H9 (cell line): ENCODE measurements around the gene TPRN. TPM values are rescaled to one million over a fixed set of nuclear protein-coding genes. Genes with fewer than 3 reads are reported as not detected.

ENCODE experiments used
- DNase-seq: peaks from one replicate; pipeline ENCODE4 v3.0.0-alpha.2; 2017
- H2AFZ ChIP-seq: one replicate; pipeline ENCODE4 v1.6.1; 2013; ENCODE audit warnings: mild to moderate bottlenecking, low read length, control low read depth, moderate library complexity
- H2AK5ac ChIP-seq: 2 replicates; pipeline ENCODE4 v1.6.1; 2013; ENCODE audit warnings: low read length, control low read depth, mixed read lengths; ENCODE audit not compliant: insufficient read length
- H2BK120ac ChIP-seq: one replicate; pipeline ENCODE4 v1.6.1; 2013; ENCODE audit warnings: low read depth, mild to moderate bottlenecking, low read length, control low read depth, inconsistent platforms; ENCODE audit not compliant: poor library complexity, severe bottlenecking
- H2BK12ac ChIP-seq: 2 replicates; pipeline ENCODE4 v1.6.1; 2013; ENCODE audit warnings: low read length, control low read depth, mixed read lengths, low read depth; ENCODE audit not compliant: insufficient read length
- H2BK15ac ChIP-seq: 2 replicates; pipeline ENCODE4 v1.6.1; 2013; ENCODE audit warnings: low read depth, low read length, control low read depth
- H2BK20ac ChIP-seq: one replicate; pipeline ENCODE4 v1.6.1; 2013; ENCODE audit warnings: low read depth, mild to moderate bottlenecking, low read length, control low read depth, inconsistent platforms; ENCODE audit not compliant: poor library complexity, severe bottlenecking
- H2BK5ac ChIP-seq: 2 replicates; pipeline ENCODE4 v1.6.1; 2013; ENCODE audit warnings: low read length, control low read depth, mixed read lengths; ENCODE audit not compliant: insufficient read length
- H3K14ac ChIP-seq: 2 replicates; pipeline ENCODE4 v1.6.1; 2013; ENCODE audit warnings: low read length, control low read depth; ENCODE audit not compliant: insufficient read depth
- H3K18ac ChIP-seq: 2 replicates; pipeline ENCODE4 v1.6.1; 2013; ENCODE audit warnings: low read depth, mild to moderate bottlenecking, mixed read lengths, low read length, control low read depth; ENCODE audit not compliant: insufficient read length
- H3K23ac ChIP-seq: 2 replicates; pipeline ENCODE4 v1.6.1; 2013; ENCODE audit warnings: low read length, control low read depth, mixed read lengths, low read depth; ENCODE audit not compliant: insufficient read length
- H3K23me2 ChIP-seq: 2 replicates; pipeline ENCODE4 v1.6.1; 2013; ENCODE audit warnings: low read depth, mild to moderate bottlenecking, mixed read lengths, low read length, control low read depth; ENCODE audit not compliant: insufficient read length, poor library complexity, severe bottlenecking
- H3K27ac ChIP-seq: 2 replicates; pipeline ENCODE4 v1.5.1; 2013; ENCODE audit warnings: low read length, control low read depth, mixed read lengths, low read depth; ENCODE audit not compliant: insufficient read length
- H3K27me3 ChIP-seq: 2 replicates; pipeline ENCODE4 v1.6.1; 2013; ENCODE audit warnings: low read length, control low read depth, inconsistent platforms; ENCODE audit not compliant: insufficient read depth
- H3K4ac ChIP-seq: 2 replicates; pipeline ENCODE4 v1.6.1; 2013; ENCODE audit warnings: low read depth, mild to moderate bottlenecking, control low read depth, inconsistent platforms, low read length, moderate library complexity
- H3K4me1 ChIP-seq: 2 replicates; pipeline ENCODE4 v1.6.1; 2013; ENCODE audit warnings: low read length, control low read depth, inconsistent platforms; ENCODE audit not compliant: insufficient read depth
- H3K4me2 ChIP-seq: 2 replicates; pipeline ENCODE4 v1.6.1; 2013; ENCODE audit warnings: low read length, control low read depth, mixed read lengths; ENCODE audit not compliant: insufficient read length, insufficient read depth
- H3K56ac ChIP-seq: 2 replicates; pipeline ENCODE4 v1.6.1; 2013; ENCODE audit warnings: low read depth, mild to moderate bottlenecking, mixed read lengths, low read length, control low read depth; ENCODE audit not compliant: insufficient read length
- H3K79me1 ChIP-seq: 2 replicates; pipeline ENCODE4 v1.6.1; 2013; ENCODE audit warnings: low read depth, mild to moderate bottlenecking, moderate library complexity, low read length, control low read depth, inconsistent platforms; ENCODE audit not compliant: insufficient read depth, poor library complexity, severe bottlenecking
- H3K79me2 ChIP-seq: 2 replicates; pipeline ENCODE4 v1.6.1; 2013; ENCODE audit warnings: low read length, control low read depth, inconsistent platforms; ENCODE audit not compliant: insufficient read depth
- H3K9ac ChIP-seq: 2 replicates; pipeline ENCODE4 v1.6.1; 2013; ENCODE audit warnings: low read length, control low read depth, mixed read lengths; ENCODE audit not compliant: insufficient read length; ENCODE audit errors: extremely low read depth
- H3K9me3 ChIP-seq: one replicate; pipeline ENCODE4 v1.6.1; 2013; ENCODE audit warnings: low read depth, low read length, inconsistent platforms; ENCODE audit not compliant: control insufficient read depth
- H3T11ph ChIP-seq: one replicate; pipeline ENCODE4 v1.6.1; 2013; ENCODE audit warnings: mild to moderate bottlenecking, low read length, control low read depth, inconsistent platforms
- H4K20me1 ChIP-seq: one replicate; pipeline ENCODE4 v1.6.1; 2013; ENCODE audit not compliant: control insufficient read depth, insufficient read length, insufficient read depth
- H4K5ac ChIP-seq: 2 replicates; pipeline ENCODE4 v1.6.1; 2013; ENCODE audit warnings: low read depth, mild to moderate bottlenecking, mixed read lengths, low read length, control low read depth; ENCODE audit not compliant: insufficient read length
- H4K8ac ChIP-seq: replicated peaks from 2 replicates; pipeline ENCODE4 v1.6.1; 2013; ENCODE audit warnings: low read length, control low read depth, mixed read lengths, low read depth; ENCODE audit not compliant: insufficient read length
- H4K91ac ChIP-seq: 2 replicates; pipeline ENCODE4 v1.6.1; 2013; ENCODE audit warnings: low read depth, mild to moderate bottlenecking, moderate library complexity, mixed read lengths, low read length, control low read depth; ENCODE audit not compliant: insufficient read length
- H3K27ac Mint-ChIP-seq, 3 experiments: 2 replicates in 2 of 3; 3 replicates in 1 of 3; pipeline ENCODE4 v1.8.0; 2020 to 2021; ENCODE audit warnings: mixed read lengths in 3 of 3, mild to moderate bottlenecking in 1 of 3, moderate library complexity in 1 of 3
- H3K27me3 Mint-ChIP-seq: 2 replicates; pipeline ENCODE4 v1.8.0; 2021; ENCODE audit warnings: low read depth, mild to moderate bottlenecking, moderate library complexity, mixed read lengths
- H3K36me3 Mint-ChIP-seq, 3 experiments: 2 replicates in 2 of 3; 3 replicates in 1 of 3; pipeline ENCODE4 v1.8.0; 2020 to 2021; ENCODE audit warnings: low read depth in 3 of 3, mixed read lengths in 3 of 3; ENCODE audit not compliant: insufficient read depth in 1 of 3
- H3K4me1 Mint-ChIP-seq, 2 experiments: 2 replicates each; pipeline ENCODE4 v1.8.0; 2020; ENCODE audit warnings: mixed read lengths in 2 of 2
- H3K4me3 Mint-ChIP-seq, 2 experiments: 2 replicates in 1 of 2; 3 replicates in 1 of 2; pipeline ENCODE4 v1.8.0; 2020 to 2021; ENCODE audit warnings: mild to moderate bottlenecking in 2 of 2, mixed read lengths in 2 of 2, moderate library complexity in 1 of 2
- H3K9me3 Mint-ChIP-seq, 2 experiments: 2 replicates in 1 of 2; 3 replicates in 1 of 2; pipeline ENCODE4 v1.8.0; 2020; ENCODE audit warnings: mild to moderate bottlenecking in 2 of 2, mixed read lengths in 2 of 2, moderate library complexity in 1 of 2
- WGBS: extraction: QIAGEN DNeasy Blood & Tissue Kit; methylation state at CpG from one replicate; pipeline ENCODE4 v1.1.7; 2013; ENCODE audit warnings: missing lambda C conversion rate, low lambda C conversion rate, mixed read lengths; ENCODE audit not compliant: insufficient read length; ENCODE audit errors: extremely low coverage; 5-methylcytosine and 5-hydroxymethylcytosine counted together
- total RNA-seq: library from RNA; stranded (reverse); gene quantifications from 2 replicates; pipeline ENCODE4 v1.2.1, GENCODE V29; 2021
- TF ChIP-seq, protein P1 (sequence below): fragments of 200-600 bp; sonication (generic); conservative IDR thresholded peaks from 3 replicates; pipeline ENCODE4 v1.8.0; 2021; ENCODE audit warnings: antibody characterized with exemption, mild to moderate bottlenecking

The TPRN gene
- total RNA-seq, 1 experiment from 2014 or later: 30.7 TPM

DNA sequence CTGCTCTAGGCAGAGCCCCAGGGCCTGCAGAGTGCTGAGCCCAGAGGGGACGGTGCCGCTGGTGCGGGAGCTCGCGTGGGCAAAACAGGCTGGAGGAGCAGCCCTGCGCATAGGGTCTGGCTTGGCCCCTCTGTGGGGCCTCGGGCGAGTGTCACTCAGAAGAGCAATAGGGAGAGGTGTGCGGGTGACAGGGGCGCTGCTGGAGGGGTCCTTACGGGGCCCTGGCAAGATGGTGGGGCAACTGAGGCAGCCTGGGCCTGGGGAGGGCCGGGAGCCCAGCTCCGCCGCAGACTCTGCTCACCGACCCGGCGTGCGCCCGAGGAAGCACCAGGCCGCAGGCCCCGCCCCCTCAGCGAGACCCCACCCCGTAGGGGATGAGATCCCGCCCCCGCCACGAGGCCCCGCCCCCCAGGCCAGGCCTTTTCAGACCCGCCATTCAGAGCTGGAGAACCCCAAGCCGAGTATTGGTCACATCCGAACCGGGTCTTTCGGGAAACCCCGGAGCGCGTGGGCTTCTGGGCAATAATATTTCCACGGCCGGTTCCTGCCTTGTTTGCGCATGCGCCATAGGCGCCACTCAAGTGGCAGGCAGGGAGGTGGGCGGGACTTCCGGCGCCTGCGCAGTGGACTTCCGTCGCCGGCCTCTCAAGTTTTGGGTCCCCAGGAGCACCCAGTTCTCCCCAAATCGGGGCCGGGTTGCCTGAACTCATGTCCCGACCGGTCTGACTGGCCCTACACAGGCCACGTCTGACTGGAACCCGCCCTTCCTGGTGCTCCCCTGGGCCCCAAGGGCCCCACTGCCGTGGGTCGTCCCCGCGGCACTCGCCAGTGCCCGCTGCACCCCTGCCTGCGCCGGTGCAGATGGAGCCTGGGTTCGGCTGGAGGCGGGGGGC lies 22.8 kb upstream of the TPRN start:
- Histone ChIP-seq H3K23me2 (peaks cover 18% of the 10 kb centered on the region), H4K20me1 (no peaks in the 10 kb centered on the region), H2BK15ac (no peak overlapping the region), H3K18ac (peak overlapping the region; percentile 69), H4K8ac (no peak overlapping the region), H2AFZ (no peak overlapping the region), H2BK5ac (no peak overlapping the region), H3K4ac (no peak overlapping the region), H3K23ac (no peak overlapping the region), H2AK5ac (no peak overlapping the region), H3K27ac (no peak overlapping the region), H2BK120ac (no peak overlapping the region), H3K9me3 (no peaks in the 10 kb centered on the region), H3K56ac (no peak overlapping the region), H3K79me1 (no peaks in the 10 kb centered on the region), H3K4me2 (peak overlapping the region; percentile 75), H3K14ac (peak overlapping the region; percentile 77), H2BK20ac (no peak overlapping the region), H3K4me1 (no peaks in the 10 kb centered on the region), H3K9ac (peak overlapping the region; percentile 64), H3K79me2 (no peaks in the 10 kb centered on the region), H4K5ac (no peak overlapping the region), H3T11ph (no peak overlapping the region), H3K27me3 (no peaks in the 10 kb centered on the region), H2BK12ac (no peak overlapping the region), H4K91ac (no peak overlapping the region)
- Mint-ChIP-seq H3K27ac (no peak overlapping the region), H3K4me3 (peak overlapping the region; percentile 66 to 83), H3K36me3 (0 out of 7 replicates have a peak, but pooled peaks cover 0 to 2% (median 0%) of the 10 kb centered on the region in 3 experiments), H3K9me3 (no peaks in the 10 kb centered on the region), H3K27me3 (no peaks in the 10 kb centered on the region; the same call in 1 of the 2 replicates), H3K4me1 (peaks cover 2 to 5% of the 10 kb centered on the region in 2 experiments)
- no CpG with 5 or more reads among the region's 63 CpGs for WGBS
- DNase-seq: peak; percentile 97
- TF ChIP-seq, protein P1, sequence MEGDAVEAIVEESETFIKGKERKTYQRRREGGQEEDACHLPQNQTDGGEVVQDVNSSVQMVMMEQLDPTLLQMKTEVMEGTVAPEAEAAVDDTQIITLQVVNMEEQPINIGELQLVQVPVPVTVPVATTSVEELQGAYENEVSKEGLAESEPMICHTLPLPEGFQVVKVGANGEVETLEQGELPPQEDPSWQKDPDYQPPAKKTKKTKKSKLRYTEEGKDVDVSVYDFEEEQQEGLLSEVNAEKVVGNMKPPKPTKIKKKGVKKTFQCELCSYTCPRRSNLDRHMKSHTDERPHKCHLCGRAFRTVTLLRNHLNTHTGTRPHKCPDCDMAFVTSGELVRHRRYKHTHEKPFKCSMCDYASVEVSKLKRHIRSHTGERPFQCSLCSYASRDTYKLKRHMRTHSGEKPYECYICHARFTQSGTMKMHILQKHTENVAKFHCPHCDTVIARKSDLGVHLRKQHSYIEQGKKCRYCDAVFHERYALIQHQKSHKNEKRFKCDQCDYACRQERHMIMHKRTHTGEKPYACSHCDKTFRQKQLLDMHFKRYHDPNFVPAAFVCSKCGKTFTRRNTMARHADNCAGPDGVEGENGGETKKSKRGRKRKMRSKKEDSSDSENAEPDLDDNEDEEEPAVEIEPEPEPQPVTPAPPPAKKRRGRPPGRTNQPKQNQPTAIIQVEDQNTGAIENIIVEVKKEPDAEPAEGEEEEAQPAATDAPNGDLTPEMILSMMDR: no peak
